ENCODE data around the gene FAM8A1.

GRCh38 chr6:17628873-17629272, 28.8 kb downstream of the FAM8A1 start:
- no peak for TF ChIP-seq CTCF (IDR thresholded peaks at IDR 0.05)
- TF ChIP-seq SIN3A (IDR thresholded peaks at IDR 0.05; ENCODE audit: borderline replicate concordance, low read depth, low read length) = no peak
- TF ChIP-seq TEAD4 (IDR thresholded peaks at IDR 0.05; ENCODE audit: borderline replicate concordance, insufficient read depth) = no peak
- no peak for TF ChIP-seq EP300 (IDR thresholded peaks at IDR 0.05; ENCODE audit: borderline replicate concordance in 1 of 2, low read depth in 1 of 2, low read length in 1 of 2)
- TF ChIP-seq RAD21 (IDR thresholded peaks at IDR 0.05; ENCODE audit: low read length) = no peak
- TF ChIP-seq RCOR1 (IDR thresholded peaks at IDR 0.05; ENCODE audit: low read length) = no peak
- TF ChIP-seq ZBTB33 (IDR thresholded peaks at IDR 0.05; ENCODE audit: borderline replicate concordance, low read depth) = no peak
- no peak for TF ChIP-seq REST (IDR thresholded peaks at IDR 0.05; ENCODE audit: low read depth, low read length)
- no peak for TF ChIP-seq POLR2AphosphoS5 (IDR thresholded peaks at IDR 0.05; ENCODE audit: low read depth, low read length)

Data from SK-N-SH (cell line).